Liver (tissue), 3 donors: ENCODE results near the gene VGLL4.

ENCODE experiments used
- FOXA1 ChIP-seq: IDR thresholded peaks from 2 replicates; pipeline ENCODE4 v1.6.1; 2016; ENCODE audit warnings: antibody characterized with exemption
- JUND ChIP-seq, 2 donors: IDR thresholded peaks; 2 replicates each; pipeline ENCODE4 v1.6.1; 2016; ENCODE audit warnings: antibody characterized with exemption in 2 of 2
- SP1 ChIP-seq: IDR thresholded peaks from 2 replicates; pipeline ENCODE4 v1.6.1; 2018; ENCODE audit warnings: antibody characterized with exemption, mild to moderate bottlenecking
- TF ChIP-seq, protein P1 (sequence below): fragments of 150-350 bp; IDR thresholded peaks from 2 replicates; pipeline ENCODE4 v1.5.1; 2017; ENCODE audit warnings: improper control_type of control experiment, low read depth, low read length; ENCODE audit not compliant: missing input control
- TF ChIP-seq, protein P2 (sequence below): IDR thresholded peaks from 2 replicates; pipeline ENCODE4 v1.6.1; 2016; ENCODE audit warnings: antibody characterized with exemption
- TF ChIP-seq, protein P3 (sequence below): IDR thresholded peaks from 2 replicates; pipeline ENCODE4 v1.6.1; 2016; ENCODE audit warnings: antibody characterized with exemption, mild to moderate bottlenecking
- TF ChIP-seq, protein P4 (sequence below): IDR thresholded peaks from 2 replicates; pipeline ENCODE4 v1.6.1; 2016; ENCODE audit warnings: antibody characterized with exemption
- TF ChIP-seq, protein P5 (sequence below): IDR thresholded peaks from 2 replicates; pipeline ENCODE4 v1.6.1; 2016; ENCODE audit warnings: antibody characterized with exemption
- donor health status: healthy.
- donor health status: healthy.

DNA sequence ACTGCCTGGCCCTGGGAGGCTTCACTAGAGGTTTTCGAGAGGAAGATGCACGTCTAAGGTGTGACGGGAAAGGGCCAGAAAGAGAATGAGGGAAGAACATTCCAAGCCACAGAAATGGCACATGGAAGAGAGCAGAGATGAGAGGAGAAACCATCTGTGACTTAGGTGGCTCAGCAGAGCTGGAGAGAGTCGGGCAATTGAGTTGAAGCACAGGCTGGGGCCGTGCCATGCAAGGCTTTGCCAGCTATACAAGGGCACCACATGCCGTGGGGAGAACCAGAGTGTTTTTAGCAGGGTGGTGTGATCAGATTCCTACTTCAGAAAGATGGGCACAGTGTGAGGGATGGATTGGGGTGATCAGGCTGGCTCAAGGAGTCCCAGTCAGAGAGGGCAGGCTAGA lies 126.1 kb downstream of the VGLL4 start:
- TF ChIP-seq, protein P1, sequence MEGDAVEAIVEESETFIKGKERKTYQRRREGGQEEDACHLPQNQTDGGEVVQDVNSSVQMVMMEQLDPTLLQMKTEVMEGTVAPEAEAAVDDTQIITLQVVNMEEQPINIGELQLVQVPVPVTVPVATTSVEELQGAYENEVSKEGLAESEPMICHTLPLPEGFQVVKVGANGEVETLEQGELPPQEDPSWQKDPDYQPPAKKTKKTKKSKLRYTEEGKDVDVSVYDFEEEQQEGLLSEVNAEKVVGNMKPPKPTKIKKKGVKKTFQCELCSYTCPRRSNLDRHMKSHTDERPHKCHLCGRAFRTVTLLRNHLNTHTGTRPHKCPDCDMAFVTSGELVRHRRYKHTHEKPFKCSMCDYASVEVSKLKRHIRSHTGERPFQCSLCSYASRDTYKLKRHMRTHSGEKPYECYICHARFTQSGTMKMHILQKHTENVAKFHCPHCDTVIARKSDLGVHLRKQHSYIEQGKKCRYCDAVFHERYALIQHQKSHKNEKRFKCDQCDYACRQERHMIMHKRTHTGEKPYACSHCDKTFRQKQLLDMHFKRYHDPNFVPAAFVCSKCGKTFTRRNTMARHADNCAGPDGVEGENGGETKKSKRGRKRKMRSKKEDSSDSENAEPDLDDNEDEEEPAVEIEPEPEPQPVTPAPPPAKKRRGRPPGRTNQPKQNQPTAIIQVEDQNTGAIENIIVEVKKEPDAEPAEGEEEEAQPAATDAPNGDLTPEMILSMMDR = no peak
- TF ChIP-seq, protein P2, sequence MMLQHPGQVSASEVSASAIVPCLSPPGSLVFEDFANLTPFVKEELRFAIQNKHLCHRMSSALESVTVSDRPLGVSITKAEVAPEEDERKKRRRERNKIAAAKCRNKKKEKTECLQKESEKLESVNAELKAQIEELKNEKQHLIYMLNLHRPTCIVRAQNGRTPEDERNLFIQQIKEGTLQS = no peak
- TF ChIP-seq SP1 (no peak), FOXA1 (no peak), JUND (IDR thresholded peaks at IDR 0.05) (no peak)
- TF ChIP-seq, protein P3, sequence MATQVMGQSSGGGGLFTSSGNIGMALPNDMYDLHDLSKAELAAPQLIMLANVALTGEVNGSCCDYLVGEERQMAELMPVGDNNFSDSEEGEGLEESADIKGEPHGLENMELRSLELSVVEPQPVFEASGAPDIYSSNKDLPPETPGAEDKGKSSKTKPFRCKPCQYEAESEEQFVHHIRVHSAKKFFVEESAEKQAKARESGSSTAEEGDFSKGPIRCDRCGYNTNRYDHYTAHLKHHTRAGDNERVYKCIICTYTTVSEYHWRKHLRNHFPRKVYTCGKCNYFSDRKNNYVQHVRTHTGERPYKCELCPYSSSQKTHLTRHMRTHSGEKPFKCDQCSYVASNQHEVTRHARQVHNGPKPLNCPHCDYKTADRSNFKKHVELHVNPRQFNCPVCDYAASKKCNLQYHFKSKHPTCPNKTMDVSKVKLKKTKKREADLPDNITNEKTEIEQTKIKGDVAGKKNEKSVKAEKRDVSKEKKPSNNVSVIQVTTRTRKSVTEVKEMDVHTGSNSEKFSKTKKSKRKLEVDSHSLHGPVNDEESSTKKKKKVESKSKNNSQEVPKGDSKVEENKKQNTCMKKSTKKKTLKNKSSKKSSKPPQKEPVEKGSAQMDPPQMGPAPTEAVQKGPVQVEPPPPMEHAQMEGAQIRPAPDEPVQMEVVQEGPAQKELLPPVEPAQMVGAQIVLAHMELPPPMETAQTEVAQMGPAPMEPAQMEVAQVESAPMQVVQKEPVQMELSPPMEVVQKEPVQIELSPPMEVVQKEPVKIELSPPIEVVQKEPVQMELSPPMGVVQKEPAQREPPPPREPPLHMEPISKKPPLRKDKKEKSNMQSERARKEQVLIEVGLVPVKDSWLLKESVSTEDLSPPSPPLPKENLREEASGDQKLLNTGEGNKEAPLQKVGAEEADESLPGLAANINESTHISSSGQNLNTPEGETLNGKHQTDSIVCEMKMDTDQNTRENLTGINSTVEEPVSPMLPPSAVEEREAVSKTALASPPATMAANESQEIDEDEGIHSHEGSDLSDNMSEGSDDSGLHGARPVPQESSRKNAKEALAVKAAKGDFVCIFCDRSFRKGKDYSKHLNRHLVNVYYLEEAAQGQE = no peak
- TF ChIP-seq, protein P4, sequence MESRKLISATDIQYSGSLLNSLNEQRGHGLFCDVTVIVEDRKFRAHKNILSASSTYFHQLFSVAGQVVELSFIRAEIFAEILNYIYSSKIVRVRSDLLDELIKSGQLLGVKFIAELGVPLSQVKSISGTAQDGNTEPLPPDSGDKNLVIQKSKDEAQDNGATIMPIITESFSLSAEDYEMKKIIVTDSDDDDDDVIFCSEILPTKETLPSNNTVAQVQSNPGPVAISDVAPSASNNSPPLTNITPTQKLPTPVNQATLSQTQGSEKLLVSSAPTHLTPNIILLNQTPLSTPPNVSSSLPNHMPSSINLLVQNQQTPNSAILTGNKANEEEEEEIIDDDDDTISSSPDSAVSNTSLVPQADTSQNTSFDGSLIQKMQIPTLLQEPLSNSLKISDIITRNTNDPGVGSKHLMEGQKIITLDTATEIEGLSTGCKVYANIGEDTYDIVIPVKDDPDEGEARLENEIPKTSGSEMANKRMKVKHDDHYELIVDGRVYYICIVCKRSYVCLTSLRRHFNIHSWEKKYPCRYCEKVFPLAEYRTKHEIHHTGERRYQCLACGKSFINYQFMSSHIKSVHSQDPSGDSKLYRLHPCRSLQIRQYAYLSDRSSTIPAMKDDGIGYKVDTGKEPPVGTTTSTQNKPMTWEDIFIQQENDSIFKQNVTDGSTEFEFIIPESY = no peak
- TF ChIP-seq, protein P5, sequence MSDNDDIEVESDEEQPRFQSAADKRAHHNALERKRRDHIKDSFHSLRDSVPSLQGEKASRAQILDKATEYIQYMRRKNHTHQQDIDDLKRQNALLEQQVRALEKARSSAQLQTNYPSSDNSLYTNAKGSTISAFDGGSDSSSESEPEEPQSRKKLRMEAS = no peak
